ENCODE results near the gene KLHL6. TPM values are rescaled to one million over a fixed set of nuclear protein-coding genes. Genes with fewer than 3 reads are reported as not detected.

The KLHL6 gene
- total and polyA plus RNA-seq, 2 experiments from 2014 or later, result 0.03 TPM; not detected in 1

DNA sequence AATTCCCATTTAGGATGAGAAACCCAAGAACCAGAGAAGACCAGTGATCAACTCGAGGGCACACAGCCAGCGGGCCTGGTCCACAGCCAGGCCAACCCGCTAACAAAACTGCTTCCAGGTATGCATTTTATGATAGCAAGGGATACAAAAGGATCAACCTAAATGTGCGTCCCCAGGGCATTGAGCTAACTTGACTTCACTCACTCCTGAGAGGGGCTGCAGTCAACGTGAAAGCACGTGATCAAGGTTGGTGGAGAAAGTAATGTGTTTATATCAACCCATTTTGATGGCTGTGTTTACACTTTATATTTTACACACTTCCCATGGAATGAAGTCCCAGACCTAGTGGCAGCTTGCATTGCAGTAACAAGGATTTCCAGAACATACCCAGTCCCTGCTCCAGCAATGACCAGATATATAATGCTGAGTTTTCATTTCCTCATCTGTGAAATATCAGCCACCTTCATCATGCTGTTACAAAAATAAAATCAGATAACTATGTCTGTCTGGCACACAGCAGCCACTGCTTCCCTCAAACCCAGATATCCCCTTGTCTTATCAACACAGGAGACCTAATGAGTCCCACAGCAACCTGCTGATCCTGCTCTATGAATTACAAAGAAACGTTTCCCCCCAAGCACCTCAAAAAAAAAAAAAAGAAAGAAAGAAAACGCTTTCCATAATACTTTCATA, 2.0 kb downstream of the KLHL6 start:
- Histone ChIP-seq H3K36me3 (no peaks in the 10 kb centered on the region), H3K4me1 (ENCODE audit: low read depth) (no peaks in the 10 kb centered on the region), H3K27me3 (peaks cover 5% of the 10 kb centered on the region), H3K4me3 (no peak overlapping the region), H3K9me3 (ENCODE audit: low read depth) (no peaks in the 10 kb centered on the region), H3K27ac (no peak overlapping the region)
- DNase-seq (ENCODE audit: low read depth in 1 of 2, low spot score in 1 of 2), result no peak
- TF ChIP-seq, protein P1, sequence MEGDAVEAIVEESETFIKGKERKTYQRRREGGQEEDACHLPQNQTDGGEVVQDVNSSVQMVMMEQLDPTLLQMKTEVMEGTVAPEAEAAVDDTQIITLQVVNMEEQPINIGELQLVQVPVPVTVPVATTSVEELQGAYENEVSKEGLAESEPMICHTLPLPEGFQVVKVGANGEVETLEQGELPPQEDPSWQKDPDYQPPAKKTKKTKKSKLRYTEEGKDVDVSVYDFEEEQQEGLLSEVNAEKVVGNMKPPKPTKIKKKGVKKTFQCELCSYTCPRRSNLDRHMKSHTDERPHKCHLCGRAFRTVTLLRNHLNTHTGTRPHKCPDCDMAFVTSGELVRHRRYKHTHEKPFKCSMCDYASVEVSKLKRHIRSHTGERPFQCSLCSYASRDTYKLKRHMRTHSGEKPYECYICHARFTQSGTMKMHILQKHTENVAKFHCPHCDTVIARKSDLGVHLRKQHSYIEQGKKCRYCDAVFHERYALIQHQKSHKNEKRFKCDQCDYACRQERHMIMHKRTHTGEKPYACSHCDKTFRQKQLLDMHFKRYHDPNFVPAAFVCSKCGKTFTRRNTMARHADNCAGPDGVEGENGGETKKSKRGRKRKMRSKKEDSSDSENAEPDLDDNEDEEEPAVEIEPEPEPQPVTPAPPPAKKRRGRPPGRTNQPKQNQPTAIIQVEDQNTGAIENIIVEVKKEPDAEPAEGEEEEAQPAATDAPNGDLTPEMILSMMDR (IDR thresholded peaks at IDR 0.05; ENCODE audit: low read depth, low read length), result no peak

DNA sequence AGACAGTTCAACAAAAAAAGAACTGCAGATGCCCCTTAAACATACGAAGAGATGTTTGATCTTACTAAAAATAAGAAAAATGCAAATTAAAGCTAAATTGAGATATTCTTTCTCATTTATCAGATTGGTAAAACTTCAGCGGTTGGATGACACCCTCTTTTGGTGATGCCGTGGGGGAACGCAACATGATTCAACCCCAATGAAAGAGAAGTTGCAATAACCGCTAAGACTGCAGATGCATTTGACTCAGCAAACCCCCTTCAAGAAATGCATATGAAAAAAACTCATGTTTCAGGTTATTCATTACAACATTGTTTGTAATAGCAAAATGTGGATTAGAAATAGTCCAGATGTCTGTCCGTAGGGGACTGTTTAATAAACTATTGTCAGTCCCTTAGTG, 3.6 kb downstream of the KLHL6 start:
- H3K27me3 ChIP-seq, result peaks cover 16% of the 10 kb centered on the region
- TF ChIP-seq, protein P1 (IDR thresholded peaks at IDR 0.05; ENCODE audit: low read depth, low read length), result no peak
- H3K27ac ChIP-seq, result no peak overlapping the region
- no peaks in the 10 kb centered on the region for H3K36me3 ChIP-seq
- H3K4me1 ChIP-seq (ENCODE audit: low read depth), result no peaks in the 10 kb centered on the region
- H3K4me3 ChIP-seq, result no peak overlapping the region
- no peak for DNase-seq (ENCODE audit: low read depth in 1 of 2, low spot score in 1 of 2)
- H3K9me3 ChIP-seq (ENCODE audit: low read depth), result no peaks in the 10 kb centered on the region

DNA sequence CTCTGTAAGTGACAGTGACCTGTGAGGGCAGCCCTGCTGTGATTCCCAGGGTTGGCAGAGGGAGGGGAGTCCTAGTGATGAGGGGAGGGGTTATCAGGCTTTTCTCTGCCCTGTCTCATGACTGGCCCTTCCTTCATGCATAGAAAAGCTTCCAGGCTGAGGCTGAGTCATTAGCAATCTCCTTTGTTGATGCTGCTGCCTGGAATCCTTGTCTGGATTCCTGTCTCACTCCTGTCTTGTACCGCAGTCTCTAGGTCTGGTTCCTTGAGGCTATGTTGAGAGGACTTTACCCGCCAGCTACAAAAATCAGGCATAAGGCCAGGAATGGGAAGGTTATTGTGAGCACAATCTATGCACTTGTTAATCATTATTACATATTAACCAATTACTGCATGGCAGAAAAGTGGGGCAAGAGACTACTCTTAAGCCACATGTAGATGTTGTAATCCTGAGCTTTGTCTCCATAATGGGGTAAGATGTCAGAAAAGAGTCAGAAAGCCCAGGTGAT, 7.2 kb downstream of the KLHL6 start:
- TF ChIP-seq, protein P1 (IDR thresholded peaks at IDR 0.05; ENCODE audit: low read depth, low read length), result no peak
- peaks cover 40% of the 10 kb centered on the region for H3K27me3 ChIP-seq
- H3K4me1 ChIP-seq (ENCODE audit: low read depth), result no peaks in the 10 kb centered on the region
- DNase-seq (ENCODE audit: low read depth in 1 of 2, low spot score in 1 of 2), result peak in 1 of 2 donors; percentile 74
- no peak overlapping the region for H3K4me3 ChIP-seq
- H3K36me3 ChIP-seq, result no peaks in the 10 kb centered on the region
- no peak overlapping the region for H3K27ac ChIP-seq
- no peaks in the 10 kb centered on the region for H3K9me3 ChIP-seq (ENCODE audit: low read depth)

DNA sequence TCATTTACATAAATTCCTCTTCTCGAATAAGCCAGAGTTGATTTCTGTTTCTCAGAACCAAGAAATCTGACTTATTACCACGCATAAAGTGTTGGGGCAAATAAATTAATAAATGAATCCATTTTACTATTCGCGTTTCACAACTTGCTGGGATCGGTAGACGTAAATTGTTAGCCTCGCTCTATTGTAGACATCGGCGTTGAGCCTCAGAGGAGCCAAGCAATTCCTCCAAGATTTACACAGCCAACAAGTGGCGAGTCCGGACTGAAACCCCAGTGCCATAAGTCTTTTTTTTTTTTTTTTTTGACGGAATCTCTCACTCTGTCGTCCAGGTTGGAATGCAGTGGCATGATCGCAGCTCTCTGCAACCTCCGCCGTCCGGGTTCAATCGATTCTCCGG, 8.9 kb downstream of the KLHL6 start:
- Histone ChIP-seq H3K4me3 (no peak overlapping the region), H3K36me3 (no peaks in the 10 kb centered on the region), H3K27me3 (peaks cover 49% of the 10 kb centered on the region), H3K9me3 (ENCODE audit: low read depth) (no peaks in the 10 kb centered on the region), H3K4me1 (ENCODE audit: low read depth) (no peaks in the 10 kb centered on the region), H3K27ac (no peak overlapping the region)
- TF ChIP-seq, protein P1 (IDR thresholded peaks at IDR 0.05; ENCODE audit: low read depth, low read length), result no peak
- DNase-seq (ENCODE audit: low read depth in 1 of 2, low spot score in 1 of 2), result no peak

DNA sequence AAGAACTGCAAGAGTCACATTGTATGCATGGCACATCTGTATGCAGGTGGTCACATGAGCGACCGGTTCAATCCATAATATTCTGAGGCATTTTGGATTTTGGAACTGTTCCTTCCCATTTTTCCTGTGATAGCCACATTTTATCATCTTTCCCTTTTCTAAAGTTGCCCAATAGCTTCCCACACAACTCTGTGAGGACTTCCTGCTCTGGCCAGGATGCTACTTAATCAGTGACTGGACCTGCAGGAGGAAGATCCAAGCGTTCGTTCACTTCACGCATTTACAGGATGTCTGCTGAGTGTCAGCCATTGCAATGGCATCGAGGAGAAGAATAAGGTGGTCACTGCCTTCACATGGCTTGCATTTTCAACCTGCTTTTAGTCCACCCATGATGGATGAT, 9.8 kb downstream of the KLHL6 start:
- Histone ChIP-seq H3K4me1 (ENCODE audit: low read depth) (no peaks in the 10 kb centered on the region), H3K9me3 (ENCODE audit: low read depth) (no peaks in the 10 kb centered on the region), H3K27ac (no peak overlapping the region), H3K27me3 (peaks cover 58% of the 10 kb centered on the region), H3K4me3 (no peak overlapping the region), H3K36me3 (no peaks in the 10 kb centered on the region)
- DNase-seq (ENCODE audit: low read depth in 1 of 2, low spot score in 1 of 2), result peak in 1 of 2 donors; percentile 12
- TF ChIP-seq, protein P1 (IDR thresholded peaks at IDR 0.05; ENCODE audit: low read depth, low read length), result no peak
